ENCODE measurements around the gene SIX5. TPM values are rescaled to one million over a fixed set of nuclear protein-coding genes. Genes with fewer than 3 reads are reported as not detected.

SIX5 gene
- total RNA-seq, 1 experiment from 2014 or later, result 38.7 TPM

DNA sequence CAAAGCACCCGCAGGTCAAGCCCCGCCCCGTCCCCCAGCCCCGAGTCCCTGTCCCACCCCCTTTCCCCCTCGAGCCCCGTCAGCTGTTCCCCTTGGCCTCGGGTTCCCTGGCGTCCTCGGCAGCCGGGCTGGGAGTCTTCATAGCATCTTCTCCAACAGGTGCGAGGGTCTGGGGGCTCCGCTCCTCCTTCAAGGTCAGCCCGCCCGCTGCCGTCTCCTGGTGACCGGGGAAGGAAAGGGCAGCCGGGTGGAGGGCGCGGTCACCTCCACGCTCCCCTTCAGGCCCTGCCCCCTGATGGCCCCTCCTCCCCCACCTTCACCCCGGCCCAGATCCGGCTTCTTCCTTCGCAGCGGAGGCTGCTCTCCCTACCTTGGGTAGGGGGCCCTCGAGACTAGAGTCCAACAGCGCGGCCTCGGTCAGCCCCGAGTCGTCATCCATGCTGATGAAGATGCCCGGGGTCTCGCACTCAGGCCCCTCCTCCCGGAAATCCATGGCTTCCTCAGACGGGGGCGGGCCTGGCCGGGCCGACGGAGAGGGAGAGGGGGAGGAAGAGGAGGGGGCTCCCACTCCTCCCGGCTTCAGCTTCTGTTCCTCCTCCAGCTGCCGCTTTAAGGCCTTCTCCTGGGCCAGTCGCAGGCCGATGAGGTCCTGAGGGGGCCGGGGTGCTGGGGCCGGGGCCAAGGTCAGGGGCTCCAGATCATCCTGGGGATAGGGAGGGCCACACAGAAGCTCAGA lies 46.6 kb upstream of the SIX5 start:
- H3K9me3 ChIP-seq (ENCODE audit: control insufficient read depth, insufficient read depth, low read depth, low read length), result no peaks in the 10 kb centered on the region
- no peaks in the 10 kb centered on the region for H3K27me3 ChIP-seq (ENCODE audit: control insufficient read depth, insufficient read depth, low read length)
- TF ChIP-seq TCF7L2 (IDR thresholded peaks at IDR 0.05; ENCODE audit: low read depth, low read length), result no peak
- BruUV-seq (replicated peaks), result no TSS peak
- ATAC-seq, result no peak
- H3K4me1 ChIP-seq (ENCODE audit: control insufficient read depth, insufficient read depth, low read length), result no peaks in the 10 kb centered on the region
- H3K36me3 ChIP-seq (ENCODE audit: control insufficient read depth, insufficient read depth, low read length), result no peaks in the 10 kb centered on the region
- POLR2A ChIA-PET, result no interaction called here
- intact Hi-C loops (cut with micrococcal nuclease; ENCODE audit: unreplicated experiment) (no loop called here), in situ Hi-C loops (cut with HindIII; ENCODE audit: low pct_unique_long_range_greater_than_20kb, low sequenced_read_pairs) (no loop called here)
- no peak overlapping the region for H3K4me3 ChIP-seq (ENCODE audit: low read depth in 2 of 2, low read length in 2 of 2)
- no peak overlapping the region for H3K27ac ChIP-seq (ENCODE audit: low read length)
- CTCF ChIA-PET, result interaction anchor here (0.6 kb wide), 1 partner anchor 84 kb away, joined by 4 read pairs; no protein-coding TSS in a partner anchor
- DNase-seq (ENCODE audit: low read depth, low spot score), result no peak

GRCh38 chr19:45814851-45815480 lies 45.9 kb upstream of the SIX5 start, which contains the start of gene RSPH6A:
Gene RSPH6A (minus strand): TSS chr19:45815308. CDS start chr19:45815176, 132 bp downstream.
- DNase-seq (ENCODE audit: low read depth, low spot score) (no peak), ATAC-seq (no peak)
- in situ Hi-C loops (cut with HindIII; ENCODE audit: low pct_unique_long_range_greater_than_20kb, low sequenced_read_pairs) (no loop called here), intact Hi-C loops (cut with micrococcal nuclease; ENCODE audit: unreplicated experiment) (no loop called here)
- Histone ChIP-seq H3K27ac (ENCODE audit: low read length) (no peak within 1 kb of the TSS), H3K4me3 (ENCODE audit: low read depth in 2 of 2, low read length in 2 of 2) (no peak within 1 kb of the TSS), H3K4me1 (ENCODE audit: control insufficient read depth, insufficient read depth, low read length) (no peaks in the 10 kb centered on the region), H3K36me3 (ENCODE audit: control insufficient read depth, insufficient read depth, low read length) (no peaks in the 10 kb centered on the region), H3K9me3 (ENCODE audit: control insufficient read depth, insufficient read depth, low read depth, low read length) (no peaks in the 10 kb centered on the region), H3K27me3 (ENCODE audit: control insufficient read depth, insufficient read depth, low read length) (no peaks in the 10 kb centered on the region)
- ChIA-PET POLR2A (interaction anchor here (0.6 kb wide), 1 partner anchor 13 kb away, joined by 6 read pairs; no protein-coding TSS in a partner anchor), CTCF (no interaction called here)
- no TSS peak for BruUV-seq (replicated peaks)
- no peak for TF ChIP-seq POLR2AphosphoS5 (IDR thresholded peaks at IDR 0.05; ENCODE audit: low read depth, low read length)
- TF ChIP-seq, protein P1, sequence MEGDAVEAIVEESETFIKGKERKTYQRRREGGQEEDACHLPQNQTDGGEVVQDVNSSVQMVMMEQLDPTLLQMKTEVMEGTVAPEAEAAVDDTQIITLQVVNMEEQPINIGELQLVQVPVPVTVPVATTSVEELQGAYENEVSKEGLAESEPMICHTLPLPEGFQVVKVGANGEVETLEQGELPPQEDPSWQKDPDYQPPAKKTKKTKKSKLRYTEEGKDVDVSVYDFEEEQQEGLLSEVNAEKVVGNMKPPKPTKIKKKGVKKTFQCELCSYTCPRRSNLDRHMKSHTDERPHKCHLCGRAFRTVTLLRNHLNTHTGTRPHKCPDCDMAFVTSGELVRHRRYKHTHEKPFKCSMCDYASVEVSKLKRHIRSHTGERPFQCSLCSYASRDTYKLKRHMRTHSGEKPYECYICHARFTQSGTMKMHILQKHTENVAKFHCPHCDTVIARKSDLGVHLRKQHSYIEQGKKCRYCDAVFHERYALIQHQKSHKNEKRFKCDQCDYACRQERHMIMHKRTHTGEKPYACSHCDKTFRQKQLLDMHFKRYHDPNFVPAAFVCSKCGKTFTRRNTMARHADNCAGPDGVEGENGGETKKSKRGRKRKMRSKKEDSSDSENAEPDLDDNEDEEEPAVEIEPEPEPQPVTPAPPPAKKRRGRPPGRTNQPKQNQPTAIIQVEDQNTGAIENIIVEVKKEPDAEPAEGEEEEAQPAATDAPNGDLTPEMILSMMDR (IDR thresholded peaks at IDR 0.05), result no peak
- no peak for TF ChIP-seq TCF7L2 (IDR thresholded peaks at IDR 0.05; ENCODE audit: low read depth, low read length)
- TF ChIP-seq REST (IDR thresholded peaks at IDR 0.05; ENCODE audit: insufficient read depth in 1 of 2, low read depth in 2 of 2, low read length in 1 of 2), result no peak
- TF ChIP-seq SIN3A (IDR thresholded peaks at IDR 0.05; ENCODE audit: borderline replicate concordance, insufficient read depth, low read depth, low read length), result no peak
